ENCODE results near the gene EXOSC10.

DNA sequence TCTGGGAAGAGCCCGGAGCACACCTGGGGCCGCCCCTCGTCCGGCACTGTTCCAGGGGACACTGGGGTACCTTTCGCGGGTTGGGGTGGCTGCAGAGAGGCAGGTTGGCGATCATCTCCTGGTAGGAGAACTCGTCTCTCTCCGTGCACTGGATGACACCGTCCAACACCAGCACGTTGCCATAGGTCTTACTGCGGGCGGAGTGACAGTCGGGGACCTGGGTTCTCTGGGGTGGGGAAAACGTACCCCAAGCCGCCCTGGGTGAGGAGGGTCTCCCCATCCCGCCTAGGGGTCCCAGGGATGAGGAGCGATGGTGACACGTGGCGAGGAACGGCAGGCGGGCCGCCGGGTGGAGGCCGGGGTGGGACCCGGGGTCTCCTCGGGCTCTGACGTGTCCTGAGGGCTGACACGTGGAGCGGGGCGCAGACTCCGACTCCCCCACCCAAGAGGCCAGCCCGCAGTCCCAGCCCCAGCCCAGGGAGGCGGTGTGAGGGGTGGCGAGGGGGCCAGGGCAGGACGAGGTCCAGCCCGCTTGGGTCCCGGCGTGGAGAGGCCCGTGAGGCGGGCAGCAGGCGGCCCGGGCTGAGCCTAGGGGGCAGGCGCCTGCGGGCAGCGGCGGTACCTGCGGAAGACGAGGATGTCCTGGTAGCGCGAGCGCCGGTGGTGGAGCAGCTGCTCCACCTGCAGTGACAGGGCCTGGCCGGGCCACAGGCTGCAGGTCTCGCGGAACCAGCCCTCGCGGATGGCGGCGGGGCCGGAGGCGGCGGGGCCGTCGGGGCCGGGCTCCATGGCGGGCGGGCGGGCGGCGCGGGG, 40.3 kb downstream of the EXOSC10 start:
- TF ChIP-seq POLR2A (IDR thresholded peaks at IDR 0.05) (no peak), CTCF (IDR thresholded peaks at IDR 0.05) (no peak)

All from esophagus squamous epithelium (tissue), 4 donors.